GM18858 (cell line): Measurements from ENCODE around the gene ARHGEF4.
"Not testable (repeated sequence)": the region's sequence is repeated elsewhere in the genome, so short reads cannot be mapped to it uniquely, and the experiment has no call there.

Experiments used
- ATAC-seq: cut with Tn5 transposase; IDR thresholded peaks from one replicate; pipeline ENCODE4 v1.9.1; 2021; ENCODE audit not compliant: unreplicated experiment

ARHGEF4 gene

DNA sequence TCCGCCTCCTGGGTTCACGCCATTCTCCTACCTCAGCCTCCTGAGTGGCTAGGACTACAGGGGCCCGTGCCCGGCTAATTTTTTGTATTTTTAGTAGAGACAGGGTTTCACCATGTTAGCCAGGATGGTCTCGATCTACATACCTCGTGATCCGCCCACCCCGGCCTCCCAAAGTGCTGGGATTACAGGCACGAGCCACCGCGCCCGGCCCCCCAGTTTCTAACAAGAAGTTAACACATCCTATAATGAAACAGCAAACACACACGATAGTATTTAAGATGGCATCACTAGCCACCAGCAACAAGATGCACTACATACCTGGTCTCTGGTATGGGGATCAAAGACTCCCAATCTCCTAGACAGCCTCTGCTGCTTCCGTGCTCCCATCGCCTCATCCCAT, 238.9 kb downstream of the ARHGEF4 start:
- not testable (repeated sequence) for ATAC-seq

GRCh38 chr2:131076707-131077106, 240.0 kb downstream of the ARHGEF4 start:
- no peak for ATAC-seq

GRCh38 chr2:131077182-131077846, 240.6 kb downstream of the ARHGEF4 start:
- no peak for ATAC-seq

- ATAC-seq: no peak
Measured at GRCh38 chr2:131077966-131078365, 241.3 kb downstream of the ARHGEF4 start.

GRCh38 chr2:131079931-131080330, 243.2 kb downstream of the ARHGEF4 start:
- ATAC-seq: not testable (repeated sequence)

DNA sequence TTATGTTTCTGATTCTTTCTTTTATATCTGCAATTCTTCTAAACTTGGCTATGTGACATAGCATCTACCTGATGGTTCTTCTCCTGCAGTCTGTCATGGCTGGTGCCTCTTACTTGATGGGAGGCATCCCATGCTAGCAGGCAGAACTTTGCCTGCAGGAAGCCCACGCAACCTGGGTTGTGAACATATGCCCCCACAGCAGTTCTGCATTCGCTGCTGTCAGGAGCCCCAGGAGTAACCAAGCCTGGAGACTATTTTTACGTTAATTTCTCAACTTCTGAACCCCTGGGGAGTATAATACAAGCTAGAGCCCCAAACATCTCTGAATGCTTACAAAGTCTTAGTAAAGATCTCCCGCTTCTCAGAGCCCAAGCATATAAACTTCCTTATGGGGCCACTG, 244.5 kb downstream of the ARHGEF4 start:
- ATAC-seq: no peak

DNA sequence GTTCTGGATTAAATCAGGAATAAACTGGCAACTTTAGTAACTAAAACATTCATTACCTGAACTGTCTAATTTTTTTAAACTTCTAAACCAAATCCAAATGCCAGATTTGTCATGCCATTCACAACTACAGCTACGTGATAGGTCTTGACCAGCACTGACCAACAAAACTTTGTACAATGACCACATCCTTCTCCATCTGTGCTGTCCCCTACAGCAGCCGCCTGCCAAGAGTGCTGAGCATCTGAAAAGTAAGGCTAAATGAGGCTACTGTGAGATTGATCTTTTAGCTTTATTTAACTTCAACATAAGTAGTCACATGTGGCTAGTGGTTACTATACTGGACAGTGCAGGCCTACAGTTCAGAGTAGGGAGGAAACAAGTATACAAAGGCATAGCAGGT, 248.9 kb downstream of the ARHGEF4 start:
- no peak for ATAC-seq

GRCh38 chr2:131092458-131093005, 255.8 kb downstream of the ARHGEF4 start:
- no peak for ATAC-seq

- peak; percentile 66 for ATAC-seq
Measured at GRCh38 chr2:131093006-131093695, 256.4 kb downstream of the ARHGEF4 start, which contains the start of gene FAM168B. Gene FAM168B (minus strand): TSS chr2:131093460. CDS start chr2:131082646, 10,814 bp downstream.

- ATAC-seq: peak; percentile 56
Measured at GRCh38 chr2:131093696-131094462, 257.2 kb downstream of the ARHGEF4 start.

DNA sequence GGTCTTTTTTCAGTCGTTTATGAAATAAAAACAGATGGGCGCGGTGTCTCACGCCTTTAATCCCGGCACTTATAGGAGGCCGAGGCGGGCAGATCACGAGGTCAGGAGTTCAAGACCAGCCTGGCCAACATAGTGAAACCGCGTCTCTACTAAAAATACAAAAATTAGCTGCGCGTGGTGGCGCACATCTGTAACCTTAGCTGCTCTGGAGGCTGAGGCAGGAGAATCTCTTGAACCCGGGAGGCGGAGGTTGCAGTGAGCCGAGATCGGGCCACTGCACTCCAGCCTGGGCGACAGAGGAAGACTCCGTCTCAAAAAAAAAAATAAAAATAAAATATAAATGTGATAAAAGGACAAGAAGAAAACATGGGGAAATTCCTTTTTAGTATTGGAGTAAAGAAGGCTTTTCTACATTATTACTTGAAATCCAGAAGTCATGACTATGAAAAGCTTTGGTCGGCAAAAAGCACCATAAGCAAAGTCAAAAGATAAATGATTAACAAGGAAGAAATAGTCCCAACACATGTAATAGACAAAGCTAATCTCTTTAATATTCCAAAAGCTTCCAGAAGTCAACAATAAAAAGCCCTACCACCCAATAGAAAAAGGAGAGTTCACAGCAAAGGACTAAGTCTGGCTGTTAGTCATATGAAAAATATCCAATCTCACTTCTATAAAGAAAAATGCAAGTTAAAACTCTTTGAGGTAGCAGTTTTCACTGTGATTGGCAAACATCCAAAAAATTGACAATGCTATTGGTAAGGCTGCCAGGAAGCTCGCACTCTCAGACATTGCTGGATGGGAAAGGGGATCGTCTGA, 258.0 kb downstream of the ARHGEF4 start:
- ATAC-seq: no peak
